ENCODE results near the gene OSBPL10. TPM values are rescaled to one million over a fixed set of nuclear protein-coding genes. Genes with fewer than 3 reads are reported as not detected.

OSBPL10 gene
- total RNA-seq, 1 experiment from 2014 or later, result 74.7 TPM

DNA sequence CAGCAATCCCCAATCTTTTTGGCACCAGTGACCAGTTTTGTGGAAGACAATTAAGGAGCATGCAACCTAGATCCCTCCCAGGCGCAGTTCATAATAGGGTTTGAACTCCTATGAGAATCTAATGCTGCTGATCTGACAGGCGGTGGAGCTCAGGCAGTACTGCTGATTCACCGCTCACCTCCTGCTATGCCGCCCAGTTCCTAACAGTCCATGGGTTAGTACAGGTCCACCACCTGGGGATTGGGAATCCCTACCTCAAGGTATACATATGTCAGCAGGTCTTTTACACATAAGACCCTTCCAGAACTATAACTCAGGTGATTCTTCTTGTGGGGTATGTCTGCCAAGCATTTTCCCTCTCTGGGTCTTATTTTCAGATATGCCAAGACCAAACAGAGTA lies 182.2 kb downstream of the OSBPL10 start:
- Mint-ChIP-seq H3K27ac (ENCODE audit: unreplicated experiment) (no peak overlapping the region), H3K4me1 (ENCODE audit: low read depth, unreplicated experiment) (no peaks in the 10 kb centered on the region), H3K27me3 (ENCODE audit: unreplicated experiment) (no peaks in the 10 kb centered on the region), H3K9me3 (ENCODE audit: low read depth, unreplicated experiment) (no peaks in the 10 kb centered on the region), H3K4me3 (ENCODE audit: low read depth, unreplicated experiment) (no peak overlapping the region), H3K36me3 (ENCODE audit: insufficient read depth, unreplicated experiment) (no peaks in the 10 kb centered on the region)
- BruUV-seq (replicated peaks), result no TSS peak
- DNase-seq, result no peak
- TF ChIP-seq, protein P1, sequence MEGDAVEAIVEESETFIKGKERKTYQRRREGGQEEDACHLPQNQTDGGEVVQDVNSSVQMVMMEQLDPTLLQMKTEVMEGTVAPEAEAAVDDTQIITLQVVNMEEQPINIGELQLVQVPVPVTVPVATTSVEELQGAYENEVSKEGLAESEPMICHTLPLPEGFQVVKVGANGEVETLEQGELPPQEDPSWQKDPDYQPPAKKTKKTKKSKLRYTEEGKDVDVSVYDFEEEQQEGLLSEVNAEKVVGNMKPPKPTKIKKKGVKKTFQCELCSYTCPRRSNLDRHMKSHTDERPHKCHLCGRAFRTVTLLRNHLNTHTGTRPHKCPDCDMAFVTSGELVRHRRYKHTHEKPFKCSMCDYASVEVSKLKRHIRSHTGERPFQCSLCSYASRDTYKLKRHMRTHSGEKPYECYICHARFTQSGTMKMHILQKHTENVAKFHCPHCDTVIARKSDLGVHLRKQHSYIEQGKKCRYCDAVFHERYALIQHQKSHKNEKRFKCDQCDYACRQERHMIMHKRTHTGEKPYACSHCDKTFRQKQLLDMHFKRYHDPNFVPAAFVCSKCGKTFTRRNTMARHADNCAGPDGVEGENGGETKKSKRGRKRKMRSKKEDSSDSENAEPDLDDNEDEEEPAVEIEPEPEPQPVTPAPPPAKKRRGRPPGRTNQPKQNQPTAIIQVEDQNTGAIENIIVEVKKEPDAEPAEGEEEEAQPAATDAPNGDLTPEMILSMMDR (IDR thresholded peaks at IDR 0.05; ENCODE audit: unreplicated experiment), result no peak
- CTCF ChIA-PET, result interaction anchor here (0.6 kb wide), 1 partner anchor 215 kb away, joined by 5 read pairs; no protein-coding TSS in a partner anchor
- intact Hi-C loops (cut with micrococcal nuclease; ENCODE audit: unreplicated experiment), result no loop called here

DNA sequence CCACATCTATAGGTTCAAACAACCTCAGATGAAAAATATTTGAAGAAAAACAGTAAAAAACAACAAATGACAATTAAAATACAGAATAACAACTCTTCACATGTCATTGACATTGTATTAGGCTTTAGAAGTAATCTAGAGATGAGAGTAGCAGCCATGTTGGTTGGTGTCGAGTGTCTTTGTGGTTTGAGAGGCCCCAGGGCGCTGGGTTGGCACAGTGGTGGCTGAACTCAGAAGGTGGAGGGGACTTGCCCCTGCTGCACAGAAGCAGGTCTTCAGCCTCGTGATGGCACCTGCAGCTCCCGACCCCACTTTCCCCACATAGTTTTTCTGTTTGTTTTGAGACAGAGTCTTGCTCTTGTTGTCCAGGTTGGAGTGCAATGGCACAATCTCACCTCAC lies 187.2 kb downstream of the OSBPL10 start:
- Mint-ChIP-seq H3K9me3 (ENCODE audit: low read depth, unreplicated experiment) (no peaks in the 10 kb centered on the region), H3K36me3 (ENCODE audit: insufficient read depth, unreplicated experiment) (no peaks in the 10 kb centered on the region), H3K27ac (ENCODE audit: unreplicated experiment) (no peak overlapping the region), H3K4me1 (ENCODE audit: low read depth, unreplicated experiment) (no peaks in the 10 kb centered on the region), H3K4me3 (ENCODE audit: low read depth, unreplicated experiment) (no peak overlapping the region), H3K27me3 (ENCODE audit: unreplicated experiment) (no peaks in the 10 kb centered on the region)
- no peak for DNase-seq
- TF ChIP-seq, protein P1 (IDR thresholded peaks at IDR 0.05; ENCODE audit: unreplicated experiment), result no peak
- CTCF ChIA-PET, result no interaction called here
- BruUV-seq (replicated peaks), result no TSS peak
- intact Hi-C loops (cut with micrococcal nuclease; ENCODE audit: unreplicated experiment), result no loop called here

DNA sequence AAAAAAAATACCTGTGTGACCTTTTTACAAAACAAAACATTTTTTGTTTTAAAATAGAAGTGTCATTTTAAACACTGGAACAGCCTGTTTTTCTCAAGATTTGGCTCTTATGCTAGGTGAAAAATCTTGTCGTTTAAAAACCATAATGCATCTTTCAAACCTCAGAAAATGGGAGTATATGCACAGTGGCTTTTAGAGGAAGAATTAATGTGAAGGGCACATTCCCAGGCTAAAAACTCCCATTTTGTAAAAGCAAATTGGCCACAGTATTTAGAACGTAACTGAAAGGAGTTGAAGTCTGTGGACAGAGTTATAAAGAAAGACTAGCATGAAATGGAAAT lies 190.0 kb downstream of the OSBPL10 start:
- TF ChIP-seq, protein P1 (IDR thresholded peaks at IDR 0.05; ENCODE audit: unreplicated experiment), result no peak
- intact Hi-C loops (cut with micrococcal nuclease; ENCODE audit: unreplicated experiment), result no loop called here
- CTCF ChIA-PET, result interaction anchor here (0.6 kb wide), 1 partner anchor 15 kb away, joined by 4 read pairs; no protein-coding TSS in a partner anchor
- BruUV-seq (replicated peaks), result no TSS peak
- Mint-ChIP-seq H3K9me3 (ENCODE audit: low read depth, unreplicated experiment) (no peaks in the 10 kb centered on the region), H3K27ac (ENCODE audit: unreplicated experiment) (no peak overlapping the region), H3K4me1 (ENCODE audit: low read depth, unreplicated experiment) (no peaks in the 10 kb centered on the region), H3K36me3 (ENCODE audit: insufficient read depth, unreplicated experiment) (no peaks in the 10 kb centered on the region), H3K4me3 (ENCODE audit: low read depth, unreplicated experiment) (no peak overlapping the region), H3K27me3 (ENCODE audit: unreplicated experiment) (no peaks in the 10 kb centered on the region)
- no peak for DNase-seq

DNA sequence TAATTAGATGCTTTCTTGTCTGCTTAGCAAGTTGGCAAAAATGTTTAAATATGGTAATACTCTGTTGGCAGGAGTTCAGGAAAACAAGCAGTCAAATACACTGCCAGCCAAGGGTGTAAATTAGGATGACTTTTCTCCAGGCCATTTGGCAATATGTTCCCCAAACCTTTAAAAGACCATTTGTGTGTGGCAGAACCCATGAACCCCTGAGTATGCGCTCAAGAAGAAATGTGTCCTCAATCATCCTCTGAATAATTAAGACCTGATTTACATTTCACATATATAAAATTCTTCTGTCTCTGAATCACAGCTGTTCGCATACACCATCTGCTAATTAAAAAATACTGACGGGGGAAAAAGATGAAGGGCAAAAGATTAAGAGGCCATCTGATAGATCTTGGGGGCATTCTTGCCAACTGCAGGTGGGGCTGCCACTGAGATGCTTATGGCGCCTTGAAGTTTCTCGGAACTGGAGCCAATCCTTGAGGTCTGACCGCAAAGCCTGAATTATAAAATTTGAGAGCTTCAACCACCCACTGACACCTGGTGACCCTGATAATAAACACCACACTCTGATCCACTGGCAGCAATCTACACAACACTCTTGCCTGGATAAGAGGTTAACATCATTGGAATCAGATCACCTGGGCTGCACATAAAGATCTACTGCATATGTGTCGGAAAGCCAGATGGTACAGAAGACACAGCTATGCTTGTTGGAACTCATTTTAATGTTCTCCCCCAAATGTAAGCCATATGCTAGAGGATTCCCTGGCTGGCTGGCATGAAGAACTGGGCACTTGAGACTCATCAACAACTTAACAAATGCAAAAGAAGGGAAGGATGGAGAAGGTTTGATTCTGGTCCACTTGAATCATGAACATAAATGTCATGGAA lies 190.6 kb downstream of the OSBPL10 start:
- intact Hi-C loops (cut with micrococcal nuclease; ENCODE audit: unreplicated experiment), result no loop called here
- Mint-ChIP-seq H3K4me1 (ENCODE audit: low read depth, unreplicated experiment) (no peaks in the 10 kb centered on the region), H3K4me3 (ENCODE audit: low read depth, unreplicated experiment) (no peak overlapping the region), H3K27me3 (ENCODE audit: unreplicated experiment) (no peaks in the 10 kb centered on the region), H3K27ac (ENCODE audit: unreplicated experiment) (no peak overlapping the region), H3K9me3 (ENCODE audit: low read depth, unreplicated experiment) (no peaks in the 10 kb centered on the region), H3K36me3 (ENCODE audit: insufficient read depth, unreplicated experiment) (no peaks in the 10 kb centered on the region)
- no TSS peak for BruUV-seq (replicated peaks)
- no peak for DNase-seq
- CTCF ChIA-PET, result no interaction called here
- TF ChIP-seq, protein P1 (IDR thresholded peaks at IDR 0.05; ENCODE audit: unreplicated experiment), result no peak
